ENCODE results near the gene OVCA2.

DNA sequence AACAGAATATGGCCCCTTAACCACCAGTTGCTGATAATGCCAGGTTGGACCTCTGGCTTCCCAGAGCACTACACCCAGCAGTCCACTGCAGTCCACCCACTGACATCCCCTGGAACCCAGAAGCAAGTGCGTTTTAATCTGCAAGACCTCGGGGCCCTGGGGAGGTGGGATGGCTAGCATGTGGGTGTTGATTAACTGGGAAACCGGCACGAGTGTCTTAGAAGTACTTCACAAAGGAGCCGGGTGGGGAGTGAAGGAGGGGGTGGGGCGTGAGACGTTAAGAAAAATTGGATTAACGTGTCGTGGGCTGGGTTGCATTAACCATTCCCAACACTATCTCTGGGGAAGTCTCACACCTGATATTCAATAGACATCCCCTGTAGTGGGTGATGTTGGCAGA lies 7.0 kb downstream of the OVCA2 start:
- TF ChIP-seq CTCF (IDR thresholded peaks at IDR 0.05; ENCODE audit: borderline replicate concordance, extremely low read depth, low read length, poor library complexity, severe bottlenecking) (no peak), EZH2 (IDR thresholded peaks at IDR 0.05; ENCODE audit: borderline replicate concordance, low read depth, low read length, severe bottlenecking) (no peak)

Data from DND-41 (cell line).